Natural killer cell (primary cell): ENCODE data around the gene ENO4. TPM values are rescaled to one million over a fixed set of nuclear protein-coding genes. Genes with fewer than 3 reads are reported as not detected.

ENCODE experiments used
- ATAC-seq, 3 donors: fragments of 150-1000 bp in 2 of 3; fragments of 200-7000 bp in 1 of 3; cut with Tn5 transposase; 1 replicate in 1 of 3; 2 replicates in 2 of 3; pipeline ENCODE4 v1.10.0; 2021; ENCODE audit warnings: mild to moderate bottlenecking in 2 of 3, moderate library complexity in 2 of 3
- DNase-seq, 2 donors: peaks; one replicate each; pipeline versions ENCODE4 v3.0.0 to v3.0.0-alpha.2; 2013 to 2021; ENCODE audit warnings: mixed read lengths in 1 of 2
- H3K27ac ChIP-seq: one replicate; pipeline ENCODE4 v1.5.1; 2013; ENCODE audit warnings: mild to moderate bottlenecking, low read length
- H3K27me3 ChIP-seq: one replicate; pipeline ENCODE4 v1.6.1; 2013; ENCODE audit warnings: low read length; ENCODE audit not compliant: control insufficient read depth, insufficient read depth
- H3K36me3 ChIP-seq: one replicate; pipeline ENCODE4 v1.6.1; 2013; ENCODE audit warnings: low read length; ENCODE audit not compliant: control insufficient read depth, insufficient read depth
- H3K4me1 ChIP-seq: one replicate; pipeline ENCODE4 v1.6.1; 2013; ENCODE audit warnings: low read length; ENCODE audit not compliant: control insufficient read depth, insufficient read depth
- H3K4me3 ChIP-seq: one replicate; pipeline ENCODE4 v1.5.1; 2013; ENCODE audit warnings: low read length
- H3K9me3 ChIP-seq: one replicate; pipeline ENCODE4 v1.6.1; 2013; ENCODE audit warnings: low read length; ENCODE audit not compliant: control insufficient read depth, insufficient read depth
- H3K27ac Mint-ChIP-seq, 2 donors: one replicate each; pipeline ENCODE4 v1.8.0; 2022; ENCODE audit warnings: mild to moderate bottlenecking in 2 of 2, mixed read lengths in 2 of 2, moderate library complexity in 1 of 2
- H3K27me3 Mint-ChIP-seq, 2 donors: one replicate each; pipeline ENCODE4 v1.8.0; 2022; ENCODE audit warnings: low read depth in 2 of 2, mixed read lengths in 2 of 2
- H3K36me3 Mint-ChIP-seq: one replicate; pipeline ENCODE4 v1.8.0; 2022; ENCODE audit warnings: mixed read lengths
- H3K4me1 Mint-ChIP-seq, 2 donors: one replicate each; pipeline ENCODE4 v1.8.0; 2022; ENCODE audit warnings: mixed read lengths in 2 of 2
- H3K4me3 Mint-ChIP-seq: one replicate; pipeline ENCODE4 v1.8.0; 2022; ENCODE audit warnings: mild to moderate bottlenecking, moderate library complexity, mixed read lengths
- H3K9me3 Mint-ChIP-seq, 2 donors: one replicate each; pipeline ENCODE4 v1.8.0; 2022; ENCODE audit warnings: mixed read lengths in 2 of 2
- CTCF ChIP-seq: fragments of 200-600 bp; IDR thresholded peaks from one replicate; pipeline ENCODE4 v1.8.0; 2022; ENCODE audit warnings: antibody characterized with exemption
- WGBS: methylation state at CpG from one replicate; pipeline ENCODE4 v1.1.7; 2013; ENCODE audit warnings: missing lambda C conversion rate; ENCODE audit not compliant: insufficient coverage; 5-methylcytosine and 5-hydroxymethylcytosine counted together
- intact Hi-C: fragments of 100-400 bp; cut with micrococcal nuclease; formaldehyde crosslinking; loops from one replicate; pipeline ENCODE4 v1.14.2; 2022
- total RNA-seq, 4 donors: library from RNA; stranded (reverse); fragments of 120-200 nt in 1 of 4; gene quantifications; one replicate each; pipeline versions ENCODE4 v1.2.3 to v1.2.4, GENCODE V29; 2013 to 2022

ENO4 gene
- total RNA-seq, 3 donors from 2014 or later (not counting 1 experiment from before 2014, with no cell fraction given): not detected

GRCh38 chr10:116828116-116828515 lies 21.2 kb upstream of the ENO4 start:
- Mint-ChIP-seq H3K4me1 (no peaks in the 10 kb centered on the region), H3K27ac (no peak overlapping the region), H3K4me3 (no peak overlapping the region), H3K36me3 (no peaks in the 10 kb centered on the region), H3K27me3 (peaks cover 9 to 12% of the 10 kb centered on the region in 2 donors), H3K9me3 (no peaks in the 10 kb centered on the region)
- H3K4me3 ChIP-seq: no peak overlapping the region
- no peaks in the 10 kb centered on the region for H3K27me3 ChIP-seq
- no peak for DNase-seq
- ATAC-seq: no peak
- no peaks in the 10 kb centered on the region for H3K4me1 ChIP-seq
- 15% methylated on average over 2 of the region's 2 CpGs for WGBS
- no peak overlapping the region for H3K27ac ChIP-seq
- intact Hi-C loops: no loop called here
- H3K9me3 ChIP-seq: no peaks in the 10 kb centered on the region
- TF ChIP-seq CTCF: no peak
- no peaks in the 10 kb centered on the region for H3K36me3 ChIP-seq

- H3K9me3 Mint-ChIP-seq: no peaks in the 10 kb centered on the region
- intact Hi-C loops: no loop called here
- no peaks in the 10 kb centered on the region for H3K4me1 Mint-ChIP-seq
- no peaks in the 10 kb centered on the region for H3K27me3 ChIP-seq
- H3K4me3 ChIP-seq: no peak overlapping the region
- no peak for ATAC-seq
- 85% methylated on average over 9 of the region's 9 CpGs for WGBS
- H3K9me3 ChIP-seq: no peaks in the 10 kb centered on the region
- TF ChIP-seq CTCF: no peak
- peaks cover 9 to 12% of the 10 kb centered on the region in 2 donors for H3K27me3 Mint-ChIP-seq
- H3K4me3 Mint-ChIP-seq: no peak overlapping the region
- DNase-seq: no peak
- no peaks in the 10 kb centered on the region for H3K36me3 Mint-ChIP-seq
- no peaks in the 10 kb centered on the region for H3K36me3 ChIP-seq
- no peak overlapping the region for H3K27ac Mint-ChIP-seq
- no peak overlapping the region for H3K27ac ChIP-seq
- no peaks in the 10 kb centered on the region for H3K4me1 ChIP-seq
Measured at GRCh38 chr10:116829711-116830110, 19.6 kb upstream of the ENO4 start.

- no peak for ATAC-seq
- Histone ChIP-seq H3K4me3 (no peak overlapping the region), H3K9me3 (no peaks in the 10 kb centered on the region), H3K27me3 (no peaks in the 10 kb centered on the region), H3K27ac (no peak overlapping the region), H3K36me3 (no peaks in the 10 kb centered on the region), H3K4me1 (no peaks in the 10 kb centered on the region)
- intact Hi-C loops: no loop called here
- H3K27ac Mint-ChIP-seq: no peak overlapping the region
- DNase-seq: no peak
- H3K27me3 Mint-ChIP-seq: peaks cover 7 to 12% of the 10 kb centered on the region in 2 donors
- no peaks in the 10 kb centered on the region for H3K9me3 Mint-ChIP-seq
- no peaks in the 10 kb centered on the region for H3K4me1 Mint-ChIP-seq
- WGBS: 95% methylated on average over 4 of the region's 4 CpGs
- H3K36me3 Mint-ChIP-seq: no peaks in the 10 kb centered on the region
- no peak overlapping the region for H3K4me3 Mint-ChIP-seq
- no peak for TF ChIP-seq CTCF
Measured at GRCh38 chr10:116831086-116831485, 18.2 kb upstream of the ENO4 start.

- Histone ChIP-seq H3K36me3 (no peaks in the 10 kb centered on the region), H3K9me3 (no peaks in the 10 kb centered on the region), H3K27ac (no peak overlapping the region), H3K4me1 (no peaks in the 10 kb centered on the region), H3K4me3 (no peak overlapping the region), H3K27me3 (no peaks in the 10 kb centered on the region)
- 89% methylated on average over 10 of the region's 10 CpGs for whole genome bisulfite sequencing
- Mint-ChIP-seq H3K4me1 (no peaks in the 10 kb centered on the region), H3K27ac (no peak overlapping the region), H3K4me3 (no peak overlapping the region), H3K9me3 (no peaks in the 10 kb centered on the region), H3K27me3 (peaks cover 7 to 12% of the 10 kb centered on the region in 2 donors), H3K36me3 (no peaks in the 10 kb centered on the region)
- no peak for DNase-seq
- no peak for TF ChIP-seq CTCF
- intact Hi-C loops: no loop called here
- ATAC-seq: no peak
Measured at GRCh38 chr10:116831790-116832189, 17.5 kb upstream of the ENO4 start.
